Muscle layer of duodenum (tissue), 2 donors: Measurements from ENCODE around the gene PRDX3.

Experiments used
- H3K27ac ChIP-seq: one replicate; pipeline ENCODE4 v1.7.0; 2013; ENCODE audit warnings: mild to moderate bottlenecking, low read length
- H3K27me3 ChIP-seq: one replicate; pipeline ENCODE4 v1.7.0; 2013; ENCODE audit warnings: low read depth, mild to moderate bottlenecking, control low read depth, low read length
- H3K36me3 ChIP-seq, 2 donors: one replicate each; pipeline ENCODE4 v1.7.0; 2013; ENCODE audit warnings: low read length in 2 of 2, control low read depth in 1 of 2, mild to moderate bottlenecking in 1 of 2; ENCODE audit not compliant: insufficient read depth in 2 of 2, control insufficient read depth in 1 of 2
- H3K4me1 ChIP-seq, 2 donors: one replicate each; pipeline ENCODE4 v1.7.0; 2013; ENCODE audit warnings: low read length in 2 of 2, mild to moderate bottlenecking in 2 of 2, control low read depth in 1 of 2, moderate library complexity in 1 of 2; ENCODE audit not compliant: insufficient read depth in 2 of 2, control insufficient read depth in 1 of 2
- H3K4me3 ChIP-seq, 2 donors: one replicate each; pipeline ENCODE4 v1.7.0; 2013; ENCODE audit warnings: low read length in 2 of 2, low read depth in 1 of 2, mild to moderate bottlenecking in 1 of 2
- H3K9me3 ChIP-seq, 2 donors: one replicate each; pipeline ENCODE4 v1.7.0; 2013; ENCODE audit warnings: low read length in 2 of 2, control low read depth in 1 of 2, mild to moderate bottlenecking in 1 of 2; ENCODE audit not compliant: control insufficient read depth in 1 of 2
- donor health status: healthy.

The PRDX3 gene

GRCh38 chr10:119119400-119119799 lies 59.2 kb downstream of the PRDX3 start:
- H3K4me3 ChIP-seq: no peak overlapping the region
- no peaks in the 10 kb centered on the region for H3K27me3 ChIP-seq
- peaks cover 0 to 1% of the 10 kb centered on the region in 2 donors for H3K4me1 ChIP-seq
- peaks cover 17 to 28% of the 10 kb centered on the region in 2 donors for H3K36me3 ChIP-seq
- no peak overlapping the region for H3K27ac ChIP-seq
- H3K9me3 ChIP-seq: no peaks in the 10 kb centered on the region

DNA sequence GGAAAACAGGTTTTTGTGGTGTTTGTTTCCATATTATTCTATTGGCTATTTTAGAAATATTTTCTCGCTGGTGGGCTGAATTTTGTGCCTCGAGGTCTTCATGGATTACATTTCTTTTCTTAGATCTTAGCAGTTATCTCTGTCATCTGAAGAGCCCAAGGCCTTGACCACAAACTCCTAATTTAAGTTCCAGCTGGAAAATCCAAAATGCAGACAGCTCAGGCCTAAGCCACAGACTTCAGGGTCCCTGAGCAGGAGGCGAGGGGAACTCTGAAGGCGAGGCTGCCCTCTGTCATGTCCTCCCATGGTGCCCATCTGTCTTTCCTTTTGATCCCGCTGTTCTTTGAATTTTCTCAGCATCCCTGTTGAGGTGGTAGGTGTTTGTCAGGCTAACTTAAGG lies 60.4 kb downstream of the PRDX3 start:
- Histone ChIP-seq H3K36me3 (peaks cover 16 to 37% of the 10 kb centered on the region in 2 donors), H3K27me3 (no peaks in the 10 kb centered on the region), H3K9me3 (no peaks in the 10 kb centered on the region), H3K27ac (no peak overlapping the region), H3K4me1 (peaks cover 0 to 5% of the 10 kb centered on the region in 2 donors), H3K4me3 (no peak overlapping the region)
